ENCODE data around the gene DAP3.

GRCh38 chr1:155759966-155760630, 71.2 kb downstream of the DAP3 start:
- TF ChIP-seq CTCF (IDR thresholded peaks at IDR 0.05) (no peak), POLR2AphosphoS5 (IDR thresholded peaks at IDR 0.05) (no peak), POLR2A (IDR thresholded peaks at IDR 0.05) (no peak)

Data from upper lobe of left lung (tissue), 4 donors.